GM20000 (cell line): ENCODE measurements around the gene PPP1R14D.

ENCODE experiments used
- DNase-seq: peaks from one replicate; pipeline ENCODE4 v3.0.0; 2012; ENCODE audit warnings: low spot score
- CTCF ChIP-seq: IDR thresholded peaks from 2 replicates; pipeline ENCODE4 v1.5.1; 2012; ENCODE audit warnings: mild to moderate bottlenecking, control low read depth; ENCODE audit errors: extremely low read depth, missing control alignments

PPP1R14D gene

GRCh38 chr15:40766194-40766815 lies 62.2 kb downstream of the PPP1R14D start:
- no peak for DNase-seq
- no peak for TF ChIP-seq CTCF
